K562 (cell line): ENCODE measurements around the gene CALR3. TPM values are rescaled to one million over a fixed set of nuclear protein-coding genes. Genes with fewer than 3 reads are reported as not detected.

ENCODE experiments used
- ELK1 ChIP-seq: sonication (generic); formaldehyde crosslinking; IDR thresholded peaks from 2 replicates; pipeline ENCODE4 v1.8.1; 2022; ENCODE audit warnings: missing genetic modification reagents
- EP300 ChIP-seq: IDR thresholded peaks from 2 replicates; pipeline ENCODE4 v1.6.1; 2012; ENCODE audit warnings: low read length, improper control_type of control experiment
- FOXM1 ChIP-seq, 2 experiments: fragments of 450-650 bp in 1 of 2; sonication (generic) in 1 of 2; formaldehyde crosslinking in 1 of 2; IDR thresholded peaks; 2 replicates each; pipeline versions ENCODE4 v1.6.1 to v1.9.0; 2017 to 2022; ENCODE audit warnings: low read depth in 2 of 2, mild to moderate bottlenecking in 2 of 2, missing genetic modification reagents in 1 of 2, moderate library complexity in 1 of 2
- HDAC3 ChIP-seq: fragments of 450-650 bp; IDR thresholded peaks from 2 replicates; pipeline ENCODE4 v1.6.1; 2018; ENCODE audit warnings: borderline replicate concordance, mild to moderate bottlenecking, moderate library complexity; ENCODE audit not compliant: partially characterized antibody
- MAX ChIP-seq: sonication (generic); formaldehyde crosslinking; IDR thresholded peaks from 2 replicates; pipeline ENCODE4 v1.9.0; 2022; ENCODE audit warnings: mild to moderate bottlenecking, missing genetic modification reagents
- MEF2D ChIP-seq: conservative IDR thresholded peaks from 2 replicates; pipeline ENCODE4 v1.6.1; 2016; ENCODE audit warnings: low read depth, missing genetic modification characterization, missing compliant biosample characterization
- PTTG1 ChIP-seq: fragments of 450-650 bp; IDR thresholded peaks from 2 replicates; pipeline ENCODE4 v1.6.1; 2016; ENCODE audit warnings: low read depth, mild to moderate bottlenecking, missing genetic modification characterization, missing compliant biosample characterization
- REST ChIP-seq, 2 experiments: fragments of 450-650 bp; formaldehyde crosslinking in 1 of 2; IDR thresholded peaks; 2 replicates each; pipeline versions ENCODE4 v1.4.0 to v1.6.1; 2014 to 2020; ENCODE audit warnings: mild to moderate bottlenecking in 2 of 2, borderline replicate concordance in 1 of 2, low read depth in 1 of 2
- THAP7 ChIP-seq: fragments of 250-450 bp; sonication (Bioruptor Pico); IDR thresholded peaks from 2 replicates; pipeline ENCODE4 v1.5.0; 2021
- TSHZ1 ChIP-seq: fragments of 250-450 bp; sonication (Bioruptor Pico); IDR thresholded peaks from 2 replicates; pipeline ENCODE4 v1.4.0; 2020; ENCODE audit warnings: mild to moderate bottlenecking, moderate library complexity
- WHSC1 ChIP-seq: IDR thresholded peaks from one replicate; pipeline ENCODE4 v1.6.1; 2012; ENCODE audit warnings: low read length, control low read depth, inconsistent platforms
- polyA plus RNA-seq, 8 experiments: library from polyadenylated mRNA; depleted of rRNA in 4 of 8; stranded (reverse) in 5 of 8; unstranded in 3 of 8; fragments of >200 nt; fragmentation: Nextera tagmentation in 2 of 8; fragmentation: Illumina TruSeq in 1 of 8; extraction: Ambion mirVana in 2 of 8; extraction: Trizol in 1 of 8; gene quantifications; 2 replicates each; pipeline versions ENCODE4 v1.2.1 to v1.2.3, GENCODE V29; 2011 to 2014; ENCODE audit warnings: inconsistent platforms in 1 of 8, missing spikeins in 1 of 8
- total RNA-seq, 7 experiments: library from RNA; depleted of rRNA in 6 of 7; stranded (reverse); fragments of >200 nt in 6 of 7; fragmentation: Illumina TruSeq in 2 of 7; extraction: Trizol in 2 of 7; gene quantifications; 2 replicates each; pipeline versions ENCODE4 v1.2.1 to v1.2.3, GENCODE V29; 2011 to 2021; ENCODE audit warnings: low replicate concordance in 1 of 7

The CALR3 gene
- total and polyA plus RNA-seq, 9 of the 15 experiments (the other 6 are each of a cell fraction or from before 2014, with no cell fraction given) = 0.15 to 0.41 (median 0.22) TPM; not detected in 4

- TF ChIP-seq TSHZ1 = no peak
- TF ChIP-seq MEF2D (tag) = peak; percentile 77; the same call in 1 of the 2 replicates
- 0 out of 2 replicates have a peak, but pooled peaks have one; percentile 7 for TF ChIP-seq REST (IDR thresholded peaks at IDR 0.05; ENCODE audit: borderline replicate concordance)
- no peak for TF ChIP-seq REST (CRISPR knock-in tag; IDR thresholded peaks at IDR 0.05; ENCODE audit: low read depth)
- TF ChIP-seq WHSC1 = no peak
- TF ChIP-seq EP300 = 0 out of 2 replicates have a peak, but pooled peaks have one; percentile 27
- TF ChIP-seq PTTG1 (tag) = no peak
- no peak for TF ChIP-seq HDAC3
- peak; percentile 40; the same call in 1 of the 2 replicates for TF ChIP-seq MAX (CRISPR knock-in tag)
- TF ChIP-seq ELK1 = no peak
- no peak for TF ChIP-seq FOXM1 (IDR thresholded peaks at IDR 0.05; ENCODE audit: low read depth)
- TF ChIP-seq FOXM1 (CRISPR knock-in tag; IDR thresholded peaks at IDR 0.05; ENCODE audit: low read depth) = no peak
- TF ChIP-seq THAP7 (CRISPR knock-in tag) = no peak
Measured at GRCh38 chr19:16435999-16436650, 59.8 kb downstream of the CALR3 start (continued).
